Neural progenitor cell (in vitro differentiated cells): ENCODE data around the gene GSTA5. TPM values are rescaled to one million over a fixed set of nuclear protein-coding genes. Genes with fewer than 3 reads are reported as not detected.
A peak's percentile ranks its signal among the peaks of the same experiment; 100 is the strongest.
"Not testable (repeated sequence)": the region's sequence is repeated elsewhere in the genome, so short reads cannot be mapped to it uniquely, and the experiment has no call there.

Experiments used
- DNase-seq: peaks from one replicate; pipeline ENCODE4 v3.0.0-alpha.2; 2016; ENCODE audit warnings: low spot score
- H2AFZ ChIP-seq: fragments of 200-600 bp; sonication (generic); replicated peaks from 2 replicates; pipeline ENCODE4 v1.6.1; 2016; ENCODE audit warnings: antibody characterized with exemption
- H3F3A ChIP-seq: fragments of 200-600 bp; sonication (generic); 2 replicates; pipeline ENCODE4 v1.6.1; 2016; ENCODE audit warnings: antibody characterized with exemption, low read depth
- H3K27ac ChIP-seq: fragments of 200-600 bp; sonication (generic); 2 replicates; pipeline ENCODE4 v1.5.1; 2016; ENCODE audit warnings: mild to moderate bottlenecking
- H3K27me3 ChIP-seq: fragments of 200-600 bp; sonication (generic); 2 replicates; pipeline ENCODE4 v1.6.1; 2016; ENCODE audit warnings: mild to moderate bottlenecking, moderate library complexity
- H3K36me3 ChIP-seq: fragments of 200-600 bp; sonication (generic); 2 replicates; pipeline ENCODE4 v1.5.1; 2016
- H3K4me1 ChIP-seq: fragments of 200-600 bp; sonication (generic); 2 replicates; pipeline ENCODE4 v1.6.1; 2016; ENCODE audit warnings: mixed run types
- H3K4me2 ChIP-seq: fragments of 200-600 bp; sonication (generic); 2 replicates; pipeline ENCODE4 v1.6.1; 2016
- H3K4me3 ChIP-seq: fragments of 200-600 bp; sonication (generic); 2 replicates; pipeline ENCODE4 v1.5.1; 2016
- H3K79me2 ChIP-seq: fragments of 200-600 bp; sonication (generic); 2 replicates; pipeline ENCODE4 v1.6.1; 2016; ENCODE audit warnings: low read depth
- H3K9ac ChIP-seq: fragments of 200-600 bp; sonication (generic); 2 replicates; pipeline ENCODE4 v1.6.1; 2016
- H3K9me3 ChIP-seq: fragments of 200-600 bp; sonication (generic); 2 replicates; pipeline ENCODE4 v1.5.1; 2016; ENCODE audit warnings: low read depth
- H4K20me1 ChIP-seq: fragments of 200-600 bp; sonication (generic); 2 replicates; pipeline ENCODE4 v1.6.1; 2016; ENCODE audit warnings: low read depth
- H3K27ac Mint-ChIP-seq: 3 replicates; pipeline ENCODE4 v1.8.0; 2021; ENCODE audit warnings: mixed read lengths
- H3K27me3 Mint-ChIP-seq: 2 replicates; pipeline ENCODE4 v1.8.0; 2022; ENCODE audit warnings: low read depth, mild to moderate bottlenecking, inconsistent platforms, moderate library complexity, mixed read lengths; ENCODE audit not compliant: insufficient read depth
- H3K36me3 Mint-ChIP-seq: 3 replicates; pipeline ENCODE4 v1.8.0; 2021; ENCODE audit warnings: mixed read lengths
- H3K4me1 Mint-ChIP-seq: 3 replicates; pipeline ENCODE4 v1.8.0; 2021; ENCODE audit warnings: mixed read lengths
- H3K4me3 Mint-ChIP-seq: 3 replicates; pipeline ENCODE4 v1.8.0; 2021; ENCODE audit warnings: mild to moderate bottlenecking, moderate library complexity, mixed read lengths
- H3K9me3 Mint-ChIP-seq: 3 replicates; pipeline ENCODE4 v1.8.0; 2020; ENCODE audit warnings: mixed read lengths
- CTCF ChIP-seq: fragments of 200-600 bp; sonication (generic); IDR thresholded peaks from 2 replicates; pipeline ENCODE4 v1.5.1; 2017; ENCODE audit warnings: antibody characterized with exemption, mild to moderate bottlenecking
- EZH2 ChIP-seq: fragments of 200-600 bp; sonication (generic); IDR thresholded peaks from 2 replicates; pipeline ENCODE4 v1.6.1; 2017; ENCODE audit warnings: antibody characterized with exemption, mild to moderate bottlenecking, moderate library complexity
- EZH2phosphoT487 ChIP-seq: fragments of 200-600 bp; sonication (generic); IDR thresholded peaks from 2 replicates; pipeline ENCODE4 v1.6.1; 2017; ENCODE audit warnings: antibody characterized with exemption
- total RNA-seq: library from RNA; depleted of rRNA; stranded (reverse); fragments of >200 nt; gene quantifications from 2 replicates; pipeline ENCODE4 v1.2.3, GENCODE V29; 2015; ENCODE audit warnings: low replicate concordance

Gene GSTA5
- total RNA-seq, 1 donor from 2014 or later = not detected

DNA sequence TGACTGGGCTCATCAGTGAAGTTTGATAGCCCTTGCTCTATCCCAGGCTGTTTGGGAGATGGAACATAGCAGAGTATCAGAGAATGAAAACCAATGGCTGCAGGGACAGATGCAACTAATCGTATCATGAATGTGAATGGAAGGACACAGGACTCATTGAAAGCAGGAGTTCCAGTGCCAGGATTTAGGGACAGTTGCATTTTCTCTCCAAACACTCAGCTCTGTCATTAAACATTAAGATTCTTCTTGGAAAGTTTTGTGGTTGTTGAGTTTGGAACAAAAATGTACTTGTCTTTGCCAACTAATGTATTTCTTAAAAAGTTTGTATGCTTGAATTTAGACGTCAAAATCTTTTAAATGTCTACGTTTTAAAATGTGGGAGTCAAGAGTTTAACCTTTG is 31.0 kb upstream of the GSTA5 start:
- H3K36me3 ChIP-seq = no peaks in the 10 kb centered on the region
- no peak overlapping the region for H3K27ac Mint-ChIP-seq
- no peaks in the 10 kb centered on the region for H3K27me3 ChIP-seq
- H3K4me2 ChIP-seq = no peak overlapping the region
- no peak overlapping the region for H3K9ac ChIP-seq
- H2AFZ ChIP-seq = no peak overlapping the region
- H3K9me3 Mint-ChIP-seq = no peaks in the 10 kb centered on the region
- no peak overlapping the region for H3K4me3 Mint-ChIP-seq
- H4K20me1 ChIP-seq = no peaks in the 10 kb centered on the region
- no peak for TF ChIP-seq CTCF
- TF ChIP-seq EZH2phosphoT487 = no peak
- no peak for TF ChIP-seq EZH2
- no peaks in the 10 kb centered on the region for H3K9me3 ChIP-seq
- no peak for DNase-seq
- H3F3A ChIP-seq = no peaks in the 10 kb centered on the region
- H3K4me1 Mint-ChIP-seq = peaks cover 13% of the 10 kb centered on the region
- no peak overlapping the region for H3K27ac ChIP-seq
- no peak overlapping the region for H3K4me3 ChIP-seq
- peaks cover 14% of the 10 kb centered on the region for H3K4me1 ChIP-seq
- H3K79me2 ChIP-seq = no peaks in the 10 kb centered on the region
- H3K36me3 Mint-ChIP-seq = no peaks in the 10 kb centered on the region
- no peaks in the 10 kb centered on the region for H3K27me3 Mint-ChIP-seq

GRCh38 chr6:52870335-52871091 is 29.9 kb upstream of the GSTA5 start:
- not testable (repeated sequence) for H3K36me3 ChIP-seq, H3K27ac ChIP-seq, H2AFZ ChIP-seq, H4K20me1 ChIP-seq, H3K79me2 ChIP-seq, H3K4me3 Mint-ChIP-seq, DNase-seq, H3K9ac ChIP-seq, H3K9me3 Mint-ChIP-seq, H3K4me3 ChIP-seq, H3K9me3 ChIP-seq, H3K27ac Mint-ChIP-seq, H3K36me3 Mint-ChIP-seq, H3K27me3 ChIP-seq, H3K27me3 Mint-ChIP-seq, H3K4me2 ChIP-seq, H3F3A ChIP-seq
- peaks cover 11% of the 10 kb centered on the region for H3K4me1 Mint-ChIP-seq
- peaks cover 14% of the 10 kb centered on the region for H3K4me1 ChIP-seq

DNA sequence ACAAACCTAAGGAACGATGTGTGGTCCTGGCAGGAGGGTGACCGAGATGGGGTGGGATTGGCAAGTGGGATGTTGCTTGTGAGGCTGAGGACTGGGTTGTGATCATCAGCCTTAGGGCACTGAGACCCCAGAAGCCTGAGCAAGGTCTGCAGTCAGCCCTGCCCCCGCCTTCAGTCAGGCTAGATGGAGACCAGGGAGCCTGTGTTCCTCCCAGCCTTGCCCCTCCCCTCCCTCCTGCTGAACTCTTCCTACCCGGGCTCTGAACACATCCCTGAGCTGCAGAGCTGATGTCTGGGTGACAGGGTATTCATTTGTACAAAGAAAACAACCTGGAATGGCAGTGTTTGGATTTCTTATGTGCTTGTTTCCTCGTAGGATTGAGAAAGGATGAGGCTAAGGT is 28.3 kb upstream of the GSTA5 start:
- not testable (repeated sequence) for H3K79me2 ChIP-seq, H3F3A ChIP-seq, H3K4me3 ChIP-seq, H3K27ac ChIP-seq, H3K36me3 ChIP-seq, H3K27ac Mint-ChIP-seq, H3K9me3 Mint-ChIP-seq, H3K27me3 Mint-ChIP-seq, H3K36me3 Mint-ChIP-seq, H3K9me3 ChIP-seq, H3K9ac ChIP-seq, H4K20me1 ChIP-seq, H3K27me3 ChIP-seq, H3K4me3 Mint-ChIP-seq
- peaks cover 11% of the 10 kb centered on the region for H3K4me1 Mint-ChIP-seq
- H3K4me2 ChIP-seq = peak overlapping the region; percentile 18
- peak; percentile 28 for DNase-seq
- peaks cover 14% of the 10 kb centered on the region for H3K4me1 ChIP-seq
- H2AFZ ChIP-seq = peak overlapping the region; percentile 100

DNA sequence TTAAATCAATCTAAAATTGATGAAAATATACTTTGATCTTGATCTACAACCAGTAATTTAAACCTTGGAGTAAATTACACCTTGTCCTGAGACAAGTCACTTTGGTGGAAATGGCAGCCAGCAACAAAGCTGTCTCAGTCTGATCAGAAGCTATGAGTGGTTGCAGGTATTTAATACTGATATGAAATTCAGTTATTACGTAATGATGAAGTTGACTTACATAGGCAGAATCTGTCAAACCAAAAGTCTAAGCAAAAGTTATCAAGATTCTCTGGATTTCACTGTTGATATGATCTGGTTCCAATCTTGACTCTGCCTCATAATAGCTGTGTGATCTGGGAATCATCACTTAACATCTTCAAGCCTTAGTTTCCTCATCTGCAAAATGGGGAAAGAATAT is 27.6 kb upstream of the GSTA5 start:
- H3K4me1 Mint-ChIP-seq = peaks cover 7% of the 10 kb centered on the region
- H3K4me2 ChIP-seq = no peak overlapping the region
- peaks cover 3% of the 10 kb centered on the region for H3K9me3 Mint-ChIP-seq
- no peaks in the 10 kb centered on the region for H3K9me3 ChIP-seq
- no peak overlapping the region for H3K4me3 ChIP-seq
- H3K4me1 ChIP-seq = peaks cover 12% of the 10 kb centered on the region
- H2AFZ ChIP-seq = no peak overlapping the region
- no peaks in the 10 kb centered on the region for H3K27me3 ChIP-seq
- H3K27me3 Mint-ChIP-seq = no peaks in the 10 kb centered on the region
- H3K36me3 ChIP-seq = no peaks in the 10 kb centered on the region
- no peak for TF ChIP-seq CTCF
- no peak for TF ChIP-seq EZH2phosphoT487
- H3K27ac Mint-ChIP-seq = no peak overlapping the region
- DNase-seq = no peak
- H3F3A ChIP-seq = no peaks in the 10 kb centered on the region
- H3K79me2 ChIP-seq = no peaks in the 10 kb centered on the region
- H3K36me3 Mint-ChIP-seq = no peaks in the 10 kb centered on the region
- H3K9ac ChIP-seq = no peak overlapping the region
- H3K4me3 Mint-ChIP-seq = no peak overlapping the region
- no peak overlapping the region for H3K27ac ChIP-seq
- no peaks in the 10 kb centered on the region for H4K20me1 ChIP-seq

DNA sequence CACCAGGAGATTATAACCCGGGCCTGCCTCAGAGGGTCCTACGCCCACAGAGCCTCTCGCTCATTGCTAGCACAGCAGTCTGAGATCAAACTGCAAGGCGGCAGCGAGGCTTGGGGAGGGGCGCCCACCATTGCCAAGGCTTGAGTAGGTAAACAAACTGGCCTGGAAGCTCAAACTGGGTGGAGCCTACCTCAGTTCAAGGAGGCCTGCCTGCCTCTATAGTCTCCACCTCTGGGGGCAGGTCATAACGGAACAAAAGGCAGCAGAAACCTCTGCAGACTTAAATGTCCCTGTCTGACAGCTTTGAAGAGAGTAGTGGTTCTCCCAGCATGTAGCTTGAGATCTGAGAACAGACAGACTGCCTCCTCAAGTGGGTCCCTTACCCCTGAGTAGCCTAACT is 20.5 kb upstream of the GSTA5 start:
- not testable (repeated sequence) for H3K27ac Mint-ChIP-seq, H4K20me1 ChIP-seq, H3K36me3 ChIP-seq, H3K27me3 ChIP-seq, H3K79me2 ChIP-seq, H3K4me3 Mint-ChIP-seq, H3F3A ChIP-seq, H3K27ac ChIP-seq, H3K4me2 ChIP-seq, H3K36me3 Mint-ChIP-seq, H3K9me3 Mint-ChIP-seq, H3K4me3 ChIP-seq, H3K4me1 Mint-ChIP-seq, H3K27me3 Mint-ChIP-seq, H3K4me1 ChIP-seq, H3K9me3 ChIP-seq, H3K9ac ChIP-seq
- H2AFZ ChIP-seq = peak overlapping the region; percentile 55
- DNase-seq = peak; percentile 14
